GM12891 (cell line): ENCODE data around the gene STK35.

Source experiments
- DNase-seq: peaks from one replicate; pipeline ENCODE4 v3.0.0; 2011; ENCODE audit warnings: low spot score; ENCODE audit not compliant: insufficient read length
- FAIRE-seq: peaks from 2 replicates; lab custom pipeline; 2011; peaks lifted over from hg19 to GRCh38; lab: Jason Lieb, UNC
- PAX5 ChIP-seq: IDR thresholded peaks from 2 replicates; pipeline ENCODE4 v1.6.1; 2011; ENCODE audit warnings: low read length, moderate library complexity, mild to moderate bottlenecking; ENCODE audit not compliant: insufficient read depth, severe bottlenecking
- POLR2A ChIP-seq: IDR thresholded peaks from 2 replicates; pipeline ENCODE4 v1.6.1; 2011; ENCODE audit warnings: low read depth, low read length, control low read depth
- POLR2AphosphoS5 ChIP-seq: IDR thresholded peaks from 2 replicates; pipeline ENCODE4 v1.6.1; 2011; ENCODE audit warnings: low read depth, low read length, control low read depth
- POU2F2 ChIP-seq: IDR thresholded peaks from 2 replicates; pipeline ENCODE4 v1.6.1; 2011; ENCODE audit warnings: low read depth, mild to moderate bottlenecking, control low read depth, low read length, moderate library complexity
- SPI1 ChIP-seq: IDR thresholded peaks from 2 replicates; pipeline ENCODE4 v1.6.1; 2011; ENCODE audit warnings: low read depth, low read length, control low read depth
- TAF1 ChIP-seq: IDR thresholded peaks from 2 replicates; pipeline ENCODE4 v1.6.1; 2011; ENCODE audit warnings: low read depth, low read length, control low read depth

STK35 gene

DNA sequence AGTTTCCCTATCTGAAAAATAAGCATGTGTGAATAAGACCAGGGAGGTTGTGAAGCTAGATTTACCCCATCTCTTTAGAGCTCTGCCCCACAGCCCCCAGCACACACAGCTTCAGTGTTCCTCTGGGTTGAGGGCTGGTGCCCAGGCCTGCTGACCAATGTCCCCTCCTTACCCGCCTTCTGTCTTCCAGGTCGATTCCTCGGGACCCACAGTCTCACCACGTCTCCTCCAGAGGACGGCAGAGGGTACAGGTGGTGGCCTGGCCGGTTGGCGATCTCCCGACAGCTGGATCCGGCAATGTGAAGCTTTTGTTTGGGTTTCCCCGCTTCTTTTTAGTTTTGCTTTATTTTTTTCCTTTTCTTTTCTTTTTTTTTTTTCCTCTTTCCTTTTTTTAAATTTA lies 42.0 kb downstream of the STK35 start:
- no peak for TF ChIP-seq POLR2AphosphoS5
- TF ChIP-seq TAF1: no peak
- TF ChIP-seq POLR2A: no peak
- no peak for TF ChIP-seq PAX5
- no peak for TF ChIP-seq POU2F2
- TF ChIP-seq SPI1: no peak
- no peak for FAIRE-seq

DNA sequence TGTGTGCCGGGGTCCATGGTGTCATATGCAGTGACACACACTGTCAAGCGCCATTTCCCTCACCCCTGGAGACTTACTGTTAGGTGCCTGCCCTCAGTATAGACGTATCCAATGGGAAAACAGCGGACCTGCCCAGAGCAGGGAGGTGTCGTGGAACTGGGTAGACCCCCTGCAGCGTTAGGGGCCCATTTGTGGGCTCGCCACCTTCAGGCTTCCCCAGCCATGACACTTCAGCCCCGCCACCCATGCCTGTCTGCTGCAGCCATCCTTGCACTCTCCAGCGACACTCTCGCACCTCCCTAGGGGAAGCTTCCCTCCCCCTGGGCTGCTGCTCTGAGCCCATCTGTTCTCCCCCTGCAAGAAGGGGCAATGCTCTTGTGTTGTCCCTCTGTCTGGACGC lies 43.2 kb downstream of the STK35 start:
- FAIRE-seq (no peak), DNase-seq (no peak)
- TF ChIP-seq POU2F2: no peak
- no peak for TF ChIP-seq POLR2A
- TF ChIP-seq POLR2AphosphoS5: no peak
- TF ChIP-seq TAF1: no peak
- no peak for TF ChIP-seq SPI1
- no peak for TF ChIP-seq PAX5

More for the DNA sequence above, 42.0 kb downstream of the STK35 start:
- DNase-seq: no peak

DNA sequence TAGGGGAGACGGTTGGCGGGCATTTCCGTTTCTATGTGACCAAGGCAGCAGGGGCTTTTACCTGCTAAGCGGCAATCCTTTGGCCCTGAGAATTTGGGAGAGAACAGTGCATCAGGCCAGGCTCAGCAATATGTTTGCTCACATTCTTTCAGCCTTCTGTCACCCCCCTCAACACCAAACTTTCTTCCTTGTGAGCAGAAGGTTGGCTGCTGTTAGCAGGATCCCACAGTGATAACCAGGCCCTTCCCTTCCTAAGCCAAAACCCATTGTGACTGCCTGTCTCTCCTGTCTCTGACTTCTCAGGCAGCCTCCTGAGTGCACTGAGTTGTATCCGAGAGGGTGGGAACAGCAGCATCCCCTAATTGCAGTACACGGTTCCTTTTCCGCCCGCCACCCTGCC lies 43.7 kb downstream of the STK35 start:
- no peak for FAIRE-seq
- TF ChIP-seq POLR2AphosphoS5 (no peak), PAX5 (no peak), SPI1 (no peak), POU2F2 (no peak), POLR2A (no peak), TAF1 (no peak)
- DNase-seq: no peak

DNA sequence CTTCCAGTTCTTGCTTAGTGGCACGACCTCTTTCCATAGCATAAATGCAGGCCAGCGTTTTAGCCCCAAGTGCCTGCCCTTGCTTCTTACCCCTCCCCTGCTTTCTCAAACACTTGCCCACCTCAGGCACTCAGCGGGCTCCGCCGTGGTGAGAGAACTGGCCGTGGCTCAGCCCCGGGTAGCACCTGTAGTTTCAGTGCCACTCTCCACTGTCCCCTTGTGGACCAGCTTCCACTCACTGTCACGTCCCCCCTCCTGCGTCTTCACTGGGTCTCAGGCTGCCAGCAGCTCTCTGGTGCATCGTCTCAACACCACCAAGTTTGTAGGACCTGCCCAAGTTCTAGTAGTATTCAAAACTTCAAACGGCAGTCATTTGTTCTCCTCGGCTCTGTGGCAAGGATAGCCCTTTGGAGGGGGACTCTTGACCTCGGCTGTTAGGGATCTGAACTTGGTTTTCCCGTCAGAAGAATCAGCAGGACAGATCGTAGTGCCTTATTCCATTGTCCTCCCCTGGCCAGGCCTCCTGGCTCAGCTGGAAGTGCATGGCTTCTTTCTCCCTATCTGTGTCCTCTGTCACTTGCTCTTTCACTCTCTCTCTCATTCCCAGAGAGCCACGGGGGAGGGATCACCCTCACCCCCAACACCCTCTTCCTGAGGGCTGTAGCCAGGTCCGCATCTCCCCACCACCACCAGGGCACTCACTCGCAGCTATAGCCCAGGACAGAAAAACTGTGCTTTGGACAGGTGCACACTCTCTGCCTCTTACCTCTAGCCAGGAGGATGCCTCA lies 44.6 kb downstream of the STK35 start:
- no peak for FAIRE-seq
- no peak for DNase-seq

DNA sequence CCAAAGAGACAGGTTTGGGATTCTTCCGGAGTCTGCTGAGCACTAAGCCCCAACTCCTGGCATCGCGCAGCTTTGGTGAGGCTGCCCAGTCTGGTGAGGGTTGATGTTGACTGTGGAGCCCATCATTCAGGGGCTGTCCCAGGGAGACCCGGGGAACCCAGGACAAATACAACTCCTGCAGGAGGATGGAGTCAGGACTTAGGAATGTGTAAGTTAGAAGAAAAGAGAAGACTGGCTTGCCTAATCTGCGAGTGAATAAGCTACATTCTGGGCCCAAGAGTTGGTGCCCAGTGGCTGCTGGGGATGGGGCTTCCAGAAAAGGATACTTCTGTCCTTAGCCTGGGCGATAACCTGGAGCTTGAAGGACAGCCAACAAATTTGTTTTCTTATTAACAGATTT lies 47.9 kb downstream of the STK35 start:
- no peak for TF ChIP-seq TAF1
- no peak for TF ChIP-seq PAX5
- no peak for TF ChIP-seq POLR2A
- TF ChIP-seq SPI1: no peak
- TF ChIP-seq POLR2AphosphoS5: no peak
- TF ChIP-seq POU2F2: no peak
- DNase-seq: no peak
- no peak for FAIRE-seq

More for the DNA sequence above, 44.6 kb downstream of the STK35 start:
- no peak for TF ChIP-seq TAF1
- no peak for TF ChIP-seq PAX5
- no peak for TF ChIP-seq SPI1
- no peak for TF ChIP-seq POU2F2
- no peak for TF ChIP-seq POLR2AphosphoS5
- TF ChIP-seq POLR2A: no peak

DNA sequence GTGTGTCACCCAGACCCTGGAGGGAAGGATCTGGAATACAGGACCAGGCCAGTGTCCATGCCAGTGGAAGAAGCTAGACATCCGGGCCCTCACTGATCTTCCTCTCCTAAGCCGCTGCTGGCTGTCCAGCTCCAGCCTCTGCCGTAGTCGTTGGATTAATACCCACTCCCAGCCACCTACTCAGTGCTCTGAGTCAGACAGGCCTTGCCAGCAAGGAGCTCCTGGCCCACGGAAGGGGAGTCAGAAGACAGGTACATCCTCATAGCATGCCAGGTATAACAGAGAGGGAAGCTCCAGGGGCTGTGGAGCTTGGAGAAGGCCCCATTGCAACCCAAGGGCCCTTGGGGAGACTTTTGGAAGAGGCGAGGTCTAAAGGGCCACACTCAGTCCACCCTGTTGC lies 49.0 kb downstream of the STK35 start:
- TF ChIP-seq PAX5 (no peak), SPI1 (no peak), POLR2A (no peak), POLR2AphosphoS5 (no peak)
- DNase-seq (no peak), FAIRE-seq (no peak)

DNA sequence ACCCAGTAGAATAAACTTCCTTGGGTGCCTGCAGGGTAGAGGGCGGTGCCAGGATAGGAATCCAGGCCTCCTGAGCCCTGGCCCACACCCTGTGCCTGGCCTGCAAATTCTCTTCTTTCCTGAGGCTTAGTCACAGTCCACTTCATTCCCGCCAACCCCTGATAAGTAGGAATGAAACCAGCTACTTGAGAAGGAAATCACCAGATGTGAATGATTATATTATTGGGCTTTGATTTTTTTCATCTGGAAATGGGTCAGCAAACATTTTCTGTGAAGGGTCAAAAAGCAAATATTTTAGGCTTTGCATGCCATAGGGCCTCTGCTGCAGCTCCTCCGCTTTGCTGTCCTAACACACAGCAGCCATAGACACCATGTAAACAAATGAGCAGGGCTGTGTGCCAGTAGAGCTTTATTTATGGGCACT lies 50.2 kb downstream of the STK35 start:
- DNase-seq: no peak
- TF ChIP-seq POU2F2 (no peak), TAF1 (no peak), POLR2A (no peak), POLR2AphosphoS5 (no peak), PAX5 (no peak), SPI1 (no peak)
- FAIRE-seq: no peak

DNA sequence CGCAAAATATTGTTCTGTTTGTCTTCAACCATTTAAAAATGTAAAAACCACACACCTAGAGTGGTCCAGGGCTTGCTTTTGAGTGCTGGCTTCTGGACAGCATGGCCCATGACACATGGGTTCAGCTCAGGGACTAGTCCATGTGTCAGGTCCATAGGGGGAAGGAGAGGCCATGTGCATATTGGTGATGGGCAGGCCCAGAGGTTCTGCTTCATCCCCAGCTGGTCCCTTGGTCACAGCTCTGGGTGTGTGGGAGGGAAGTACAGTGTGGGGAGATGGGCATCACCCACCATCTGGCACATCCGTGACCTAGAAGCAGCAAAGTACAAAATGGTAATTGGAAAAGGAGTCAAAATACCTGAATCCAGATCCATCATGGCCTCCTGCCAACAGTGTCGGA lies 50.7 kb downstream of the STK35 start:
- DNase-seq: no peak
- TF ChIP-seq SPI1: no peak
- TF ChIP-seq POU2F2: no peak
- no peak for TF ChIP-seq PAX5
- no peak for TF ChIP-seq TAF1
- no peak for TF ChIP-seq POLR2A
- no peak for TF ChIP-seq POLR2AphosphoS5
- FAIRE-seq: no peak

DNA sequence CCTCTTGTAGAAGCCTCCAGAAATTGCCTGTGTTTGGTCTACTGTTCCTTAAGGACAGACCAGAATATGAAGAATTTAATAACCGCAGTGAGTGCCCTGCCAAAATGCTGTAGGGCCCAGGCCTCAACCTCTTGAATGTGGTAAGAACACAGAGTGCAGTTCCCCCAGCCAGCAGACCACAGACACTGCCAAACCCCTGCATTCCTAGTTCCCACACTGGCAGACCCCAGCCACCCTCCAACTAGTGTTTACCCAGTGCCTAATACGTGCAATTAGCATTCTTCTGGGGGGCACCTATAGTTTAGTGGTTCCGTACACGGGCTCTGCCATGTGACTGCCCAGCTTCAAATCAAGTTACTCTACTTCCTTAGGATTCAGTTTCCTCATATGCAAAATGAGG lies 51.7 kb downstream of the STK35 start:
- TF ChIP-seq PAX5 (no peak), POLR2A (no peak), SPI1 (no peak), POLR2AphosphoS5 (no peak), TAF1 (no peak), POU2F2 (no peak)
- DNase-seq (no peak), FAIRE-seq (no peak)

DNA sequence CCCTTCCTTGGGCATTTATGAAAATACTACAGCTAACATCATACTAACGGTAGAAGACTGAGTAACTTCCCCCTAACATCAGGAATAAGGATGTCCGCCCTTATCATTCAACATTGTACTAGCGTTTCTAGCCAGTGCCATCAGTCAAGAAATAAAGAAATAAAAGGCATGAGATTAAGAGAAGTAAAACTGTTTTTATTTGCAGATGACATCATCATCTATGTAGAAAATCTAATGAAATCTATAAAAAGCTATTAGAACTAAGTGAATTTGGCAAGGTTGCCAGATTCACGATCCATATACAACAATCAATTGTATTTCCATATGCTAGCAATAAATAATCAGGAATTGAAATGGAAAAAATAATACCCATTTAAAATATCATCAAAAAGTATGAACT lies 54.6 kb downstream of the STK35 start:
- FAIRE-seq: no peak

More for the DNA sequence above, 54.6 kb downstream of the STK35 start:
- DNase-seq: no peak
- TF ChIP-seq POLR2A: no peak
- no peak for TF ChIP-seq TAF1
- TF ChIP-seq POU2F2: no peak
- no peak for TF ChIP-seq SPI1
- no peak for TF ChIP-seq POLR2AphosphoS5
- no peak for TF ChIP-seq PAX5
